ENCODE data around the gene MED13L.
A peak's percentile ranks its signal among the peaks of the same experiment; 100 is the strongest.

The MED13L gene

DNA sequence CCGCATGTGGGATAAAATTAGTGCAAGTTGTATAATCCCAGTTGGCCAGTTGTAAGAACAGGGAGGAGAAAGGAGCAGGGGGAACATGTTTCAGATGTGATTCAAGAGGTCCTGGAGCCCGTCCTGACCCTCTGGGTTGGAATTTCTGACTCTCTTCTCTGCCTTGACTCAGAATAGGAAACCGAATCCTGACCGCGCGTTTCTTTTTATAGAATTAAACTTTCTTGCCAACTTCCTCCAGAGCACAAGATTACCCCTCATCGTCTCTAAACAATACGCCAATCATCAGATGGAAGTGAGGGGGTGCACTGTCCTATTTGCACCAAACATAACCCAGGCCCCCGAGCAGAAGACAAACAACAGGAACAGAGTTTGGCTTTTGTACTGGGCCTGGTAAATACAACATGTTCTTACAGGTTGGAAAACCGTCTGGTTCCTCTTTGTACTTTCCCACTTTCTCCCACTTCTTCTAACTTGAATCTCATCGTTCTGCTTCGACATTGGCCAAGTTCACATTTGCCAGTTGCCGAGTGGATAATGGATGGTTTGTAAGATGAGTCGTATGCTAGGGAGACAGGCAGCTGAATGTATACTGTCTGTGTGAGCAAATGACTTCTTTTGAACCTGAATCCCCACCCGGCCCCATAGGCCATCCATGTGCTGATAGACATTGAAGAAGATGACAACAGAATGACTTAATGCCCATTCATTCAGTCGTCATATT lies 42.6 kb upstream of the MED13L start:
- TF ChIP-seq, protein P1, sequence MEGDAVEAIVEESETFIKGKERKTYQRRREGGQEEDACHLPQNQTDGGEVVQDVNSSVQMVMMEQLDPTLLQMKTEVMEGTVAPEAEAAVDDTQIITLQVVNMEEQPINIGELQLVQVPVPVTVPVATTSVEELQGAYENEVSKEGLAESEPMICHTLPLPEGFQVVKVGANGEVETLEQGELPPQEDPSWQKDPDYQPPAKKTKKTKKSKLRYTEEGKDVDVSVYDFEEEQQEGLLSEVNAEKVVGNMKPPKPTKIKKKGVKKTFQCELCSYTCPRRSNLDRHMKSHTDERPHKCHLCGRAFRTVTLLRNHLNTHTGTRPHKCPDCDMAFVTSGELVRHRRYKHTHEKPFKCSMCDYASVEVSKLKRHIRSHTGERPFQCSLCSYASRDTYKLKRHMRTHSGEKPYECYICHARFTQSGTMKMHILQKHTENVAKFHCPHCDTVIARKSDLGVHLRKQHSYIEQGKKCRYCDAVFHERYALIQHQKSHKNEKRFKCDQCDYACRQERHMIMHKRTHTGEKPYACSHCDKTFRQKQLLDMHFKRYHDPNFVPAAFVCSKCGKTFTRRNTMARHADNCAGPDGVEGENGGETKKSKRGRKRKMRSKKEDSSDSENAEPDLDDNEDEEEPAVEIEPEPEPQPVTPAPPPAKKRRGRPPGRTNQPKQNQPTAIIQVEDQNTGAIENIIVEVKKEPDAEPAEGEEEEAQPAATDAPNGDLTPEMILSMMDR (conservative IDR thresholded peaks at IDR 0.05) = no peak
- H3K27ac ChIP-seq = no peak overlapping the region

- H3K27ac ChIP-seq = peak overlapping the region; percentile 75
- TF ChIP-seq, protein P1 (conservative IDR thresholded peaks at IDR 0.05) = no peak
These were observed 41.9 kb upstream of the MED13L start for GRCh38 chr12:116319233-116319897.

DNA sequence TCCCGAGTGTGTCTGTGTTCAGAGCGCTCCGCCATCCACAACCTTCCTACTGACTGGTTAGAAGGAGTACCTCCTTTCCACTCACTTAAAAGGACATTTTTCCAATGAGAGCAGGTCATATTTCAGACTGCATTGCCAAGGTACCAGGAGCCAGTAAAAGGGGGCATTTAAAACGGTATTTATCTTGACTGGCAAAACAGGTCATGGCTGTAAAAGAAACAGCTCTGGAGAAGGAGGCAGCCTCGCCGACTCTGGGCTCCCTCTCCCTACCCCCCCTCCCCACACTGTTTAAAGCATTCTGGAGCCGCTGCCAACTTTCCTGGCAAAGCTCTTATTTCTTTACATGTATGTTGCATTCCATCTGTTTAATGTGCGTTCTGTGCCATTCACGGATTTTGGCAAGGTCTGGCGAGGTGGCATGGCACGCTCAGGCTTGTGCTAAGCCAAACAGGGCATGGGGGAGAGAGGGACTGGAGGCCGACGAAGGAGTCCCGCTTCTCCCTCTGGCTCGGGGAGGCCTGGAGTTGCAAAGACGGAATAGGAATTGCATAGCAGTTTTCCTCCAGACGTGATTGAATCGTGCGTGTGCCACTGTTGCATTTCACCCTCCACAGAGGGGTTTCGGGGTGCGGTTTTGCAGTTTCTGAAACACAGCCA lies 41.2 kb upstream of the MED13L start:
- TF ChIP-seq, protein P1 (conservative IDR thresholded peaks at IDR 0.05) = no peak
- H3K27ac ChIP-seq = peak overlapping the region; percentile 75

- H3K27ac ChIP-seq = peak overlapping the region; percentile 75
- TF ChIP-seq, protein P1 (conservative IDR thresholded peaks at IDR 0.05) = no peak
These were observed 40.6 kb upstream of the MED13L start for GRCh38 chr12:116317986-116318575.

DNA sequence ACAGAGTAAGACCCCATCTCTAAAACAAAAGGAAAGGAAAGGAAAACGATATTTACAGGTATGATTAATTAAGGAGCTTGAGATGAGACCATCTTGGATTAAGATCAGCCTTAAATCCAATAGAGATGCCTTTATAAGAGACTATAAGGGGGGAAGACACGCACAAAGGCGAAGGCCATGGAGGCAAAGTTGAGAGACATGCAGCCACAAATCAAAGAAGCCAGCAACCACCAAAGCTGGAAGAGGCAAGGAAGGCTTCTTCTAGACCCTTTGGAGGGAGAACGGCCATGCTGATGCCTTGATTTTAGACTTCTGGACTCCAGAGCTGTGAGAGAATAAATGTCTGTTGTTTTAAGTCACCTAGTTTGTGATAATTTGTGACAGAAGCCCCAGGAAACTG lies 39.6 kb upstream of the MED13L start:
- H3K27ac ChIP-seq = no peak overlapping the region
- TF ChIP-seq, protein P1 (conservative IDR thresholded peaks at IDR 0.05) = no peak

GRCh38 chr12:116314477-116314876 lies 37.0 kb upstream of the MED13L start:
- TF ChIP-seq, protein P1 (conservative IDR thresholded peaks at IDR 0.05) = no peak
- no peak overlapping the region for H3K27ac ChIP-seq

Measured in VCaP (cell line).